HepG2 (cell line): ENCODE data around the gene RFFL. TPM values are rescaled to one million over a fixed set of nuclear protein-coding genes. Genes with fewer than 3 reads are reported as not detected.
"Not testable (repeated sequence)": the region's sequence is repeated elsewhere in the genome, so short reads cannot be mapped to it uniquely, and the experiment has no call there.

ENCODE experiments used
- ATAC-seq: fragments of 200-7000 bp; cut with Tn5 transposase; 3 replicates; pipeline ENCODE4 v1.9.1; 2020; ENCODE audit warnings: mild to moderate bottlenecking, moderate library complexity
- BruUV-seq: library from RNA; stranded (reverse); fragments of 400-500 nt; replicated peaks from 2 replicates; lab custom pipeline; 2021; lab: Mats Ljungman, UMichigan
- CTCF ChIA-PET: fragments of 300-600 bp; formaldehyde crosslinking; extraction: SDS; loops from one replicate; lab custom pipeline; 2021; ENCODE audit warnings: low total read pairs, inconsistent platforms, low intra/inter-chr PET ratio; lab: Yijun Ruan, JAX
- POLR2A ChIA-PET: fragments of 350-600 bp; sonication (Branson Sonifier 250); formaldehyde crosslinking; loops from one replicate; lab custom pipeline; 2020; ENCODE audit warnings: antibody characterized with exemption, inconsistent platforms; lab: Yijun Ruan, JAX
- DNase-seq: peaks from one replicate; pipeline ENCODE4 v3.0.0-alpha.2; 2015; ENCODE audit warnings: low spot score
- FAIRE-seq: peaks from 3 replicates; lab custom pipeline; 2011; peaks lifted over from hg19 to GRCh38; lab: Jason Lieb, UNC
- H2AFZ ChIP-seq: one replicate; pipeline ENCODE4 v1.6.1; 2011; ENCODE audit warnings: low read length, inconsistent platforms
- H3K27ac ChIP-seq: fragments of 300-600 bp; 3 replicates; pipeline ENCODE4 v1.8.0; 2011; ENCODE audit warnings: mixed run types, mild to moderate bottlenecking, mixed read lengths, low read length, inconsistent platforms; ENCODE audit not compliant: insufficient read depth; ENCODE audit errors: extremely low read length
- H3K27me3 ChIP-seq, 2 experiments: fragments of 200-600 bp in 1 of 2; 2 replicates in 1 of 2; 3 replicates in 1 of 2; pipeline versions ENCODE4 v1.6.0 to v1.8.0; 2011; ENCODE audit warnings: low read length in 2 of 2, mild to moderate bottlenecking in 2 of 2, moderate library complexity in 2 of 2, inconsistent platforms in 1 of 2; ENCODE audit not compliant: insufficient read depth in 2 of 2, control insufficient read depth in 1 of 2
- H3K36me3 ChIP-seq, 2 experiments: fragments of 200-600 bp in 1 of 2; replicated peaks in 1 of 2; 2 replicates in 1 of 2; 3 replicates in 1 of 2; pipeline versions ENCODE4 v1.5.1 to v1.8.0; 2011; ENCODE audit warnings: low read length in 2 of 2, inconsistent platforms in 1 of 2; ENCODE audit not compliant: insufficient read depth in 2 of 2, control insufficient read depth in 1 of 2
- H3K4me1 ChIP-seq: 2 replicates; pipeline ENCODE4 v1.5.1; 2012; ENCODE audit warnings: low read length, inconsistent platforms; ENCODE audit not compliant: insufficient read depth
- H3K4me2 ChIP-seq: 2 replicates; pipeline ENCODE4 v1.6.0; 2011; ENCODE audit warnings: low read depth, low read length, inconsistent platforms
- H3K4me3 ChIP-seq, 3 experiments: fragments of 200-600 bp in 1 of 3; sonication (generic), shearing (Covaris generic) in 1 of 3; replicated peaks in 1 of 3; 2 replicates each; pipeline ENCODE4 v1.5.1; 2011 to 2016; ENCODE audit warnings: low read length in 3 of 3, inconsistent platforms in 2 of 3, low read depth in 2 of 3, mild to moderate bottlenecking in 2 of 3, control low read depth in 1 of 3, mixed read lengths in 1 of 3; ENCODE audit not compliant: insufficient read depth in 1 of 3
- H3K79me2 ChIP-seq: one replicate; pipeline ENCODE4 v1.6.1; 2011; ENCODE audit warnings: low read length, inconsistent platforms; ENCODE audit not compliant: insufficient read depth
- H3K9ac ChIP-seq: 2 replicates; pipeline ENCODE4 v1.6.0; 2011; ENCODE audit warnings: mild to moderate bottlenecking, low read depth, low read length, inconsistent platforms; ENCODE audit not compliant: insufficient read depth
- H3K9me3 ChIP-seq: 2 replicates; pipeline ENCODE4 v1.5.1; 2012; ENCODE audit warnings: mild to moderate bottlenecking, low read length
- H4K20me1 ChIP-seq: 2 replicates; pipeline ENCODE4 v1.6.0; 2011; ENCODE audit warnings: inconsistent platforms, mild to moderate bottlenecking, low read length, moderate library complexity; ENCODE audit not compliant: insufficient read depth
- CHD4 ChIP-seq: fragments of 200-600 bp; sonication (generic); IDR thresholded peaks from 2 replicates; pipeline ENCODE4 v1.7.0; 2017; ENCODE audit warnings: mild to moderate bottlenecking, low read length, borderline replicate concordance
- ZNF367 ChIP-seq: sonication (generic); formaldehyde crosslinking; IDR thresholded peaks from 2 replicates; pipeline ENCODE4 v1.4.0; 2020; ENCODE audit warnings: missing genetic modification reagents, borderline replicate concordance
- ZNF850 ChIP-seq: sonication (generic); formaldehyde crosslinking; conservative IDR thresholded peaks from 2 replicates; pipeline ENCODE4 v1.9.0; 2021; ENCODE audit warnings: mild to moderate bottlenecking, missing genetic modification reagents
- WGBS: methylation state at CpG from one replicate; pipeline ENCODE4 v1.1.6; 2017; ENCODE audit warnings: low lambda C conversion rate; 5-methylcytosine and 5-hydroxymethylcytosine counted together
- in situ Hi-C: cut with HindIII; loops from 2 replicates; pipeline ENCODE4 v1.10.0; 2017; ENCODE audit warnings: low pct_unique_long_range_greater_than_20kb; ENCODE audit not compliant: extremely low pct_ligation_motif_present
- intact Hi-C: fragments of 100-400 bp; cut with micrococcal nuclease; formaldehyde crosslinking; loops from one replicate; pipeline ENCODE4 v1.10.0; 2022; ENCODE audit not compliant: unreplicated experiment
- polyA plus RNA-seq, 8 experiments: library from polyadenylated mRNA; depleted of rRNA in 3 of 8; stranded (reverse) in 7 of 8; unstranded in 1 of 8; fragments of >200 nt; fragmentation: Illumina TruSeq in 4 of 8; extraction: Trizol in 4 of 8; gene quantifications; 2 replicates each; pipeline versions ENCODE4 v1.2.1 to v1.2.3, GENCODE V29; 2011 to 2016; ENCODE audit warnings: low read depth in 4 of 8, missing spikeins in 1 of 8, mixed read lengths in 1 of 8; ENCODE audit not compliant: insufficient read depth in 1 of 8
- total RNA-seq, 5 experiments: library from RNA; depleted of rRNA; stranded (reverse); fragments of >200 nt; fragmentation: Illumina TruSeq; extraction: Trizol; gene quantifications; 2 replicates each; pipeline ENCODE4 v1.2.3, GENCODE V29; 2016; ENCODE audit warnings: low read depth in 1 of 5
- TF ChIP-seq, protein P1 (sequence below): sonication (generic); formaldehyde crosslinking; IDR thresholded peaks from 2 replicates; pipeline ENCODE4 v1.5.0; 2020; ENCODE audit warnings: mild to moderate bottlenecking, missing genetic modification reagents

The RFFL gene
- total and polyA plus RNA-seq, 2 of the 13 experiments (the other 11 are each of a cell fraction or from before 2014, with no cell fraction given), result 24.3 to 48.6 TPM

DNA sequence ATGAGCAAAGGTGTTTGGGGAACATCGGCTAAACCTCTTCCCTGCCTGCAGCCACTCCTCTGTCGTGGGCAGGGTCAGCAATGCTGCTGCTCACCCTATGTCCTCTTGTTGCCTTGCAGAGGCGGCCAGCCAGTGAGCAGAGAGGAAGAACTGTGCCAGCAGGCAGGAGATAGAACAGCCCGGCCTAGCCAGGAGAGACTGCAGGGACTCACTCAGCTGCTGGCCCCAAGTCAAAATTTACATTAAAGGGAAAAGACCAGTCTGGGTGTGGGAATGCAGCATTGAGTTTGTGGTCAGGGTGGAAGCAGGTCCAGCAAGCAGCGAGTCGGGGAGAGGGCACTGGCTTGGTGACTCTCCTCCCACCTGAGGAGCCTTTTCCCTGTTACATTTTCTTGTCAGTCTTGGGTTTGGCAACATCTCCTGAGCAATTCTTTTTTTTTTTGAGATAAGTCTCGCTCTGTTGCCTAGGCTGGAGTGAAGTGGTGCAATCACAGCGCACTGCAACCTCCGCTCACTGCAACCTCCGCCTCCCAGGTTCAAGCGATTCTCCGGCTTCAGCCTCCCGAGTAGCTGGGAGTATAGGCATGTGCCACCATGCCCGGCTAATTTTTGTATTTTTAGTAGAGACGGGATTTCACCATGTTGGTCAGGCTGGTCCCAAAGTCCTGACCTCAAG, 60.5 kb downstream of the RFFL start:
- H3K27ac ChIP-seq, result no peak overlapping the region
- intact Hi-C loops (no loop called here), in situ Hi-C loops (no loop called here)
- H2AFZ ChIP-seq, result no peak overlapping the region
- 96% methylated on average over 15 of the region's 15 CpGs for WGBS
- no peak overlapping the region for H3K4me2 ChIP-seq
- CTCF ChIA-PET, result no interaction called here
- H3K9ac ChIP-seq, result no peak overlapping the region
- no peaks in the 10 kb centered on the region for H3K79me2 ChIP-seq
- no peaks in the 10 kb centered on the region for H3K4me1 ChIP-seq
- no peaks in the 10 kb centered on the region for H4K20me1 ChIP-seq
- FAIRE-seq (no peak), ATAC-seq (peak; percentile 9; the same call in 1 of the 3 replicates), DNase-seq (no peak)
- TF ChIP-seq, protein P1, sequence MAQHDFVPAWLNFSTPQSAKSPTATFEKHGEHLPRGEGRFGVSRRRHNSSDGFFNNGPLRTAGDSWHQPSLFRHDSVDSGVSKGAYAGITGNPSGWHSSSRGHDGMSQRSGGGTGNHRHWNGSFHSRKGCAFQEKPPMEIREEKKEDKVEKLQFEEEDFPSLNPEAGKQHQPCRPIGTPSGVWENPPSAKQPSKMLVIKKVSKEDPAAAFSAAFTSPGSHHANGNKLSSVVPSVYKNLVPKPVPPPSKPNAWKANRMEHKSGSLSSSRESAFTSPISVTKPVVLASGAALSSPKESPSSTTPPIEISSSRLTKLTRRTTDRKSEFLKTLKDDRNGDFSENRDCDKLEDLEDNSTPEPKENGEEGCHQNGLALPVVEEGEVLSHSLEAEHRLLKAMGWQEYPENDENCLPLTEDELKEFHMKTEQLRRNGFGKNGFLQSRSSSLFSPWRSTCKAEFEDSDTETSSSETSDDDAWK, result no peak
- POLR2A ChIA-PET, result no interaction called here
- no peak overlapping the region for H3K4me3 ChIP-seq
- H3K36me3 ChIP-seq, result peaks cover 18 to 39% of the 10 kb centered on the region in 2 experiments
- BruUV-seq, result no TSS peak
- H3K9me3 ChIP-seq, result no peaks in the 10 kb centered on the region
- no peaks in the 10 kb centered on the region for H3K27me3 ChIP-seq

DNA sequence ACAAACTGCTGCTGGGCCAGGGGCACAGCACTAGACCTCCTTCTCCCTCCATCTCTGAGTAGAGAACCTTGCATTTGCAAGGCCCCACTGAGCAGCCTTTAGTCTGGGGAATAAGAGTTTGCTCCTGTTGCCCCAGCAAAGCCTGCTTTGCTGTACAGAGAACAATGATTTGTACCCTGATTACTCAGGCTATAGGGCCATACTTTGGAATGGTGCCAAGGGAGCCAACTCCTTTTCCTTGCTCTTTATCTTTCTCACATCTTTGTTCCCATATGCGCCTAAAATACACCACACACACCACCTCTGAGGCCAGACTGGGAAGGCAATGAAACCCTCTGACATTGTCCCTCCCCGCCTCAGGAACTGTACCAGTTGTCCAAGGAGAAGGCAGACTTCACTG, 62.0 kb downstream of the RFFL start:
- Histone ChIP-seq H3K27me3 (no peaks in the 10 kb centered on the region), H3K4me3 (no peak overlapping the region), H4K20me1 (no peaks in the 10 kb centered on the region), H3K4me1 (no peaks in the 10 kb centered on the region), H3K9me3 (no peaks in the 10 kb centered on the region), H3K27ac (no peak overlapping the region), H3K79me2 (no peaks in the 10 kb centered on the region), H3K4me2 (no peak overlapping the region), H3K9ac (no peak overlapping the region), H3K36me3 (peaks cover 19 to 53% of the 10 kb centered on the region in 2 experiments), H2AFZ (no peak overlapping the region)
- in situ Hi-C loops (no loop called here), intact Hi-C loops (no loop called here)
- ATAC-seq (no peak), DNase-seq (no peak), FAIRE-seq (no peak)
- no TSS peak for BruUV-seq
- 97% methylated on average over 2 of the region's 2 CpGs for WGBS
- ChIA-PET POLR2A (no interaction called here), CTCF (no interaction called here)
- TF ChIP-seq CHD4, result no peak
- TF ChIP-seq ZNF850 (CRISPR knock-in tag), result no peak
- no peak for TF ChIP-seq ZNF367 (CRISPR knock-in tag)

DNA sequence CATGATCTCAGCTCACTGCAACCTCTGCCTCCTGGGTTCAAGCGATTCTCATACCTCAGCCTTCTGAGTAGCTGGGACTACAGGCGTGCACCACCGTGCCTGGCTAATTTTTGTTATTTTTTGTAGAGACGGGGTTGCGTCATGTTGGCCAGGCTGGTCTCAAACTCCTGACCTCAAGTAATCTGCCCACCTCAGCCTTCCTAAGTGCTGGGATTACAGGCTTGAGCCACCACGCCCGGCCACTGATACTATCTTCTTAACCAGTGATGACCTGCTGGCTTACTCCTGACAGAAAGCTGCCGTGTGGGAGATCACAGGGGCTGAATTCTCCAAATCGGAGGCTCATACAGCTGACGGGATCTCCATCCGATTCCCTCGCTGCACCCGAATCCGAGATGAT, 62.5 kb downstream of the RFFL start:
- WGBS, result over 99% methylated on average over 13 of the region's 14 CpGs
- DNase-seq, H3K4me1 ChIP-seq, intact Hi-C loops, in situ Hi-C loops, H3K9me3 ChIP-seq, H3K27me3 ChIP-seq, H4K20me1 ChIP-seq, H3K9ac ChIP-seq, FAIRE-seq, BruUV-seq, H2AFZ ChIP-seq, H3K27ac ChIP-seq, H3K4me3 ChIP-seq, H3K4me2 ChIP-seq, ATAC-seq, CTCF ChIA-PET, H3K79me2 ChIP-seq: not testable (repeated sequence)
- peaks cover 21 to 59% of the 10 kb centered on the region in 2 experiments for H3K36me3 ChIP-seq
- POLR2A ChIA-PET, result interaction anchor here (1.7 kb wide), 1 partner anchor 119 kb away, joined by 4 read pairs; the partner anchor contains the start of gene RAD51D
